ENCODE results near the gene LYPD6B.

- TF ChIP-seq REST (IDR thresholded peaks at IDR 0.05; ENCODE audit: low read depth, low read length) (no peak), YY1 (IDR thresholded peaks at IDR 0.05; ENCODE audit: low read depth, low read length) (no peak), POLR2AphosphoS2 (IDR thresholded peaks at IDR 0.05; ENCODE audit: low read depth, low read length) (no peak), ELK1 (IDR thresholded peaks at IDR 0.05; ENCODE audit: low read depth, low read length) (no peak)
These were observed 17.3 kb downstream of the LYPD6B start for GRCh38 chr2:149055751-149056150.
